ENCODE data around the gene CCDC116.

The CCDC116 gene

GRCh38 chr22:21679383-21679782 lies 46.8 kb downstream of the CCDC116 start:
- no peak for DNase-seq

GRCh38 chr22:21680830-21681565 lies 48.4 kb downstream of the CCDC116 start:
- no peak for DNase-seq

- DNase-seq, result peak in 2 of 51 donors; percentile 5 to 36
These were observed 49.2 kb downstream of the CCDC116 start for GRCh38 chr22:21681566-21682370.

GRCh38 chr22:21682385-21683175 lies 50.0 kb downstream of the CCDC116 start:
- DNase-seq, result no peak

GRCh38 chr22:21683401-21683811 lies 50.8 kb downstream of the CCDC116 start:
- DNase-seq, result no peak

- DNase-seq, result no peak
These were observed 52.1 kb downstream of the CCDC116 start for GRCh38 chr22:21684492-21685163.

- DNase-seq, result no peak
These were observed 52.6 kb downstream of the CCDC116 start for GRCh38 chr22:21685164-21685513.

GRCh38 chr22:21686193-21686608 lies 53.6 kb downstream of the CCDC116 start:
- no peak for DNase-seq

Data from hypothalamus (tissue), 51 donors.